Esophagus muscularis mucosa (tissue), 3 donors: ENCODE data around the gene LHCGR.

ENCODE experiments used
- POLR2A ChIP-seq: fragments of 450-650 bp; IDR thresholded peaks from one replicate; pipeline ENCODE4 v1.6.1; 2017; ENCODE audit warnings: antibody characterized with exemption, moderate library complexity, mild to moderate bottlenecking, low read depth
- TF ChIP-seq, protein P1 (sequence below), 3 experiments: fragments of 200-600 bp in 2 of 3; fragments of 450-650 bp in 1 of 3; sonication (generic) in 2 of 3; IDR thresholded peaks; one replicate each; pipeline ENCODE4 v1.5.1; 2017 to 2019; ENCODE audit warnings: antibody characterized with exemption in 3 of 3, mild to moderate bottlenecking in 2 of 3, moderate library complexity in 1 of 3

DNA sequence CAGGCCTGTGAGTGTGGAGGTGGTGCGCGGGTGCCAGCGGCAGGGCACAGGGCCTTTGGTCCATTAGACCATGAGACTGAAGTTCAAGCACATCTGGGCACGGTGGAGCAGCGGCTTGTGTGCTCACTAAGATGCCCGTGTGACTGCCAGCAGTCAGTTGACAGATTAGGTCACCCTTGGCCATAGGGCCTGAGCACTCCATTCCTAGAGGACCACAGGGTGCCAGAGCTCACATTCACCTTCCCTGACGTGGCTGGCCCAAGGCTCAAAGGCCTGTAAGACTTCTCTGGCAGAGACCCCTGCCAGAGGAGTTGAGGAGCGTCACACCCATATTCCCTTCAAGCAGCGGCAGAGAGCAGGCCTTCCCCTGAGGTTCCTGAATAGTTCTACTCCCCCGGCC is 650 bp downstream of the LHCGR start:
- TF ChIP-seq, protein P1, sequence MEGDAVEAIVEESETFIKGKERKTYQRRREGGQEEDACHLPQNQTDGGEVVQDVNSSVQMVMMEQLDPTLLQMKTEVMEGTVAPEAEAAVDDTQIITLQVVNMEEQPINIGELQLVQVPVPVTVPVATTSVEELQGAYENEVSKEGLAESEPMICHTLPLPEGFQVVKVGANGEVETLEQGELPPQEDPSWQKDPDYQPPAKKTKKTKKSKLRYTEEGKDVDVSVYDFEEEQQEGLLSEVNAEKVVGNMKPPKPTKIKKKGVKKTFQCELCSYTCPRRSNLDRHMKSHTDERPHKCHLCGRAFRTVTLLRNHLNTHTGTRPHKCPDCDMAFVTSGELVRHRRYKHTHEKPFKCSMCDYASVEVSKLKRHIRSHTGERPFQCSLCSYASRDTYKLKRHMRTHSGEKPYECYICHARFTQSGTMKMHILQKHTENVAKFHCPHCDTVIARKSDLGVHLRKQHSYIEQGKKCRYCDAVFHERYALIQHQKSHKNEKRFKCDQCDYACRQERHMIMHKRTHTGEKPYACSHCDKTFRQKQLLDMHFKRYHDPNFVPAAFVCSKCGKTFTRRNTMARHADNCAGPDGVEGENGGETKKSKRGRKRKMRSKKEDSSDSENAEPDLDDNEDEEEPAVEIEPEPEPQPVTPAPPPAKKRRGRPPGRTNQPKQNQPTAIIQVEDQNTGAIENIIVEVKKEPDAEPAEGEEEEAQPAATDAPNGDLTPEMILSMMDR (IDR thresholded peaks at IDR 0.05) = no peak
- no peak for TF ChIP-seq POLR2A
